GM11168 (cell line): Measurements from ENCODE around the gene NRDC.

ENCODE experiments used
- in situ Hi-C: fragments of 300-500 bp; cut with MboI; formaldehyde crosslinking; loops from one replicate; pipeline ENCODE4 v1.12.0; 2022; ENCODE audit warnings: low sequenced_read_pairs; ENCODE audit not compliant: unreplicated experiment

NRDC gene

DNA sequence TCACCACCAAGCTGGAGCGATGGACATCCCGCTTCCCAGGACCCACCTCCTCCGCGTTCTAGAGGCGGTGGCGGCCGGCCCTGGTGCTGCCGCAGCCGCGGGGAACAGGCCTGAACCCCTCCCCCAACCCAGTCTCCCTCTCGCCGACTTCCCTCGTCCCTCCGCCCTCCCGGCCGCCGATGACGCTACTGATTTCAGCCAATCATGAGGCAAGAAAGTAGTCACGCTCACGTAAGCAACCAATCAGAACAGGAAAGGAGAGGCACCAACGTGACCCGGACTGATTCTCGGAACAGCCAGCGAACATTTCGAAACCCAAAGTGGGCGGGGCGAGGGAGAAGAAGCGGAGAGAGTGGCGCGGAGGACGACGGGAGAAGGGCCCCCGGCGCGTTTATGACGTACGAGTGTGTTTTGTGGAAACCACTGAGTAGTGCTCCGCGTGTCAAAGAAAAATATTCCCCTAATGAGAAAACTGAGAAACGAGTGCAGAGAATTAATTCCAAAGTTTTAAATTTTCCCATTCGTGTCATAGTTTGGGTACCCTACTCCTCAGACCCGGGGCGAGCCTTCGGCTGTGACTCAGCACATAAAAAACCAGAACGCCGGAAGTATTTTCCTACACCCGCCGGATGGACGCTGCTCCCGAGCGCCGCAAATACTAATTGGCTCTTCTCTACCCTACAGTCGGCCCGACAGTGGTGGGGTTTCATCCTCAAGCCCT, at the start of gene NRDC:
NRDC (minus strand) TSS at position 112 of the 721 bp plus-strand sequence. CDS start 112 bp downstream, outside the sequence.
- in situ Hi-C loops: no loop called here

GRCh38 chr1:51927029-51927428, 48.5 kb upstream of the NRDC start:
- in situ Hi-C loops: no loop called here

DNA sequence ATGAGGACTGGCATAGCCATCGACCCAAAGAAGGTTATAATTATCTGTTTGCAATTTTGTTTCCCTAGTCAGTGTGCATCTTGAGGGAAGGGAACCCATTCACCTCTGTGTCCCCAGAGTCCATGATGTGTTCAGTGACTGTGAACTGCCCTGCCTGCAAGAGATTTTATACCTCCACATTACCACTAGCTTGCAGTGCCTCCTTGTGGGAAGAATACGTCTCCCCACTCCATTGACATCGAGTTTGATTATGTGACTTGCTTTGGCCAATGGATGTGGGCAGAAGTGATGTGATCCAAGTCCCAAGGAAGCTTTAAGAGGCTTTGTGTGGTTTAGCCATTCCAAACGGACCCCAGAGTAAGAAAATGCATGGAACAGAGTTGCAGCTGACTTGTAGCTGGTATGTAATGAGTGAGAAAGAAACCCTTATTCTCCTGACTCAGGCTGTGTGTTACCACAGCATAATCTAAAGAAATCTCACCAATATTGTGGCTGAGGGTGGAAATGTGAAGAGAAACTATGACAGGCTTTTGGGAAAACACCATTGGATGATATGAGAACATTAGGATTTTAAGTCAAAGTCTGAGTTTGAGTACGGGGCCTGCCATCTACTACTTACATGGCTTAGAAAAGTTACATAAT, 47.8 kb upstream of the NRDC start:
- in situ Hi-C loops: no loop called here

GRCh38 chr1:51924455-51924854, 45.9 kb upstream of the NRDC start:
- in situ Hi-C loops: no loop called here

- in situ Hi-C loops: no loop called here
These were observed 43.5 kb upstream of the NRDC start for GRCh38 chr1:51922040-51922439.

DNA sequence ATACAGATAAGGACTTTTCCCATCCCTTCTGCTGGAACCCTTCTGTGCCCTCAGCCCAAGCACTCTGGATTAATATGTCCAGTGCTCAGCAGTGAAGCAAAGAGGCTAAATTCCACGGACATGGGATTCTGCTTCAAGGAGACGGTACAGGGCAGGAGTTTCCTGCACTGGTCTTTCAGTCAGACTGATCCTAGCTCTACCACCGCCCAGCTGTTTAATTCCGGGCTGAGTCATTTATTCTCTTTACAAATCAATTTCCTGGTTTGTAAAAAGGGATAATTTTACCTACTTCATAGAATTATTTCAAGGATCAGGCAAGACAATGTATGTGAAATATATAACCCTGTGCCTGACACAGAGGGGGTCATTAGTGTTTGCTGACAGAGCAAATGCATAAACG, 41.6 kb upstream of the NRDC start:
- in situ Hi-C loops: no loop called here

GRCh38 chr1:51919684-51920083, 41.2 kb upstream of the NRDC start:
- in situ Hi-C loops: no loop called here

- in situ Hi-C loops: no loop called here
These were observed 38.3 kb upstream of the NRDC start for GRCh38 chr1:51916587-51917405.

- in situ Hi-C loops: no loop called here
These were observed 37.4 kb upstream of the NRDC start for GRCh38 chr1:51915951-51916350.

DNA sequence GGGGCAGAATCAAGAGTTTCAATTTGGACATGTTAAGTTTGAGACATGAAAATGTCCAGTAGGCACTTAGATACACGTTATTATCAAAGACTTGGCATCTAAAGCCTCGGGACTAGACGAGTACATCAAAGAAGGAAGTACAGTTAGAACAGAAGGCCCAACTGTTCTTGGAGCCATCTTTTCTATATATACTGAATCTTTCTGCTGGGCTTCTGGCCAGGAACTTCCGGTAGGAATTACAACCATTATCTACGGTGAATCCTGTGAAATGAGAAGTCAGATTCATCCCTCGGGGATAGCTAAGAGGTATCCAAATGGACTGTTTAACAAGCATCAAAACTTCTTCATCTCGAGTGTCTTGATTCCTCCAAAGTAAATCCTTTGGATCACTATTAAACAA, 34.4 kb upstream of the NRDC start:
- in situ Hi-C loops: no loop called here

DNA sequence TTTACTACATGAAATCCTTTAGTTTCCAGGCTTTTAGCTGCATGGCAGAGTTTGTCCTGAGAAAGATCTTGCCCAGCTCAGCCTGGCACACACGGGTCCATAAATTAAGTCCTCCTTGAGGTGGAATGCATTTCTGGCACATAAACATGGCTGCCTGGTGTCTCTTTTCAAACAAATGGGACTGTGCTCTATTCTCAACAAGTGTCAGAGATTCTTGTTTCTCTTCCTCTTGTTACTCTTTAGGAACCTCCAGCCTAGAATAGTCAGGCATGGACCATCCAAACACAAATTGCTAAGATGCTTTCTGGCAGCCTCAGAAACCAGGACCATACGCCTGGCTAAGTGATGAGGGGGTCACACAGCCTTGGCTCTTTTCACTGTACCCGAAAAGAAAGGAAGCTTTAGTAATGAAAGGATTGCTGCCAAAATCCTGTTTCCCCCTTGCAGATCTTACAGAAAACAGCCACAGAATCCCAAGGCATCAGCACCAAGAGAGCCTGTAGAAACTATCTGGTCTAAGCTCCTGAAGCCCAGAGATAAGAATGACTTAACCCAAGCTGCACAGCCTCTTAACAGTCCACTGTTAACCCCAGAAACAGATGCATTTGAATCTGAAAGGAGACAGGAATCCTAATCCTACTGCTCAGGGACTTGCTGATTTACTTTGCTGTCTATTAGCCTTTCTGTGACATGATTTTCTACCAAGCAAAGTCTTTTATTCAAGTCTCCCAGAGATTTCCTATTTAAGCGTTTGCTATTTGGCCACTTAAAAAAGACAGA, 31.9 kb upstream of the NRDC start:
- in situ Hi-C loops: no loop called here

GRCh38 chr1:51908499-51908898, 30.0 kb upstream of the NRDC start:
- in situ Hi-C loops: loop anchor here (5.0 kb wide), 1 partner anchor 99 kb away; no protein-coding TSS in a partner anchor

GRCh38 chr1:51907079-51907702, 28.7 kb upstream of the NRDC start:
- in situ Hi-C loops: loop anchor here (5.0 kb wide), 1 partner anchor 100 kb away; no protein-coding TSS in a partner anchor

GRCh38 chr1:51906306-51907078, 28.0 kb upstream of the NRDC start:
- in situ Hi-C loops: loop anchor here (5.0 kb wide), 1 partner anchor 101 kb away; no protein-coding TSS in a partner anchor

DNA sequence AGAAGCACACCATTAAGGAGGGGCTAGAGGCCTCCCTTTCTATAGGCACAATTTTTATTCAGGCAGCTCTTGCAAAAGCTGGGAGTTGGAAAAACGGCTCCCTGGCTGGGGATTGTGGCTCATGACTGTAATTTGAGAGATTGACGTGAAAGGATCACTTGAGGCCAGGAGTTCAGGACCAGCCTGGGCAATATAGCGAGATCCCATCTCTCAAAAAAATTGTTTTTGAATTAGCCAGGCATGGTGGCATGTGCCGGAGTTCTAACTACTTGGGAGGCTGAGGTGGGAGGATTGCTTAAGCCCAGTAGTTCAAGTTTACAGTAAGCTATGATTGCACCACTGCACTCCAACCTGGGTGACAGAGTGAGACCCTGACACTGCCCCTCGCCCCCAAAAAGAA, 23.9 kb upstream of the NRDC start:
- in situ Hi-C loops: no loop called here

- in situ Hi-C loops: no loop called here
These were observed 22.6 kb upstream of the NRDC start for GRCh38 chr1:51901151-51901550.

DNA sequence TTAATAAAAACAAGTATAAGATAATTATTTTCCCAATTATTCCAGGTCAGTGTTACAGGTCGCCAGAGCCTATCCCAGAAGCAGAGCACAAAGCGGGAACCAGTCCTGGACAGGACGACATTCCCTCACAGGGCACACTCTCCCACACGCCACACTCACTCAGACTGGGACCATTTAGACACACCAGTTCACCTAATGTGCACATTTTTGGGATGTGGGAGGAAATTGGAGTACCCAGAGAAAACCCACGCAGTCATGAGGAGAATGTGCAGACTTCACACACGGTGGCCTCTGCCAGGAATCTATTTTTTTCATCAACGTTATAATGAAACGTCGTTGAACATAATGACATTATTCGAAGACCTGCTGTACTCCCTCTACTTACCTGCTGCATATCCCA, 20.5 kb upstream of the NRDC start:
- in situ Hi-C loops: no loop called here

DNA sequence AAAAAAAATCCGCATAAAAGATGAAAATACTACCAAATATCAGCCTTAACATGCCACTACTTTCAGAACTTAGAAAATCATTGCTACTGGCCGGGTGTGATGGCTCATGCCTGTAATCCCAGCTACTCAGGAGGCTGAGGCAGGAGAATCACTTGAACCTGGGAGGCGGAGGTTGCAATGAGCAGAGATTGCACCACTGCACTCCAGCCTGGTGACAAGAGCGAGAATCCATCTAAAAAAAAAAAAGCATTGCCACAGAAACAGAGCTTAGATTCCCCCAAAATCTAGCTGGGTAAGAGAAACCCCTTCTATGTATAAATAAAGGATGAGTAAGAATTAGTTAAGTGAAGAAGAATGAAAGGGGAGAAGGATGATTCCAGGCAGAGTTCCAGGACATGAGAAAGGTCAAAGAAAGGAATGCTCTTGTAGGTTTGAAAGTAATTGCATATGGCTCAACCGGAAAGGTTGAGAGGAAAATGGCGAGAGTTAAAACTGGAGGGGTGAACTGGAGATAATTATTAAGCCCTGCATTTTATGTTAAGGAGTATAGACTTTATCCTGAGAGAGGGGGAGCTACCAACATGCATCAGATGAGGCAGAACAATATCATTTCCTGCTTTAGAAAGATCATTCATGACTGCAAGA, 19.7 kb upstream of the NRDC start:
- in situ Hi-C loops: no loop called here

- in situ Hi-C loops: no loop called here
These were observed 19.1 kb upstream of the NRDC start for GRCh38 chr1:51897699-51898031.
